Osteocyte (in vitro differentiated cells): ENCODE data around the gene ISCA1. TPM values are rescaled to one million over a fixed set of nuclear protein-coding genes. Genes with fewer than 3 reads are reported as not detected.
"Not testable (repeated sequence)": the region's sequence is repeated elsewhere in the genome, so short reads cannot be mapped to it uniquely, and the experiment has no call there.

Experiments used
- DNase-seq: peaks from one replicate; pipeline ENCODE4 v3.0.0; 2021; ENCODE audit warnings: mixed read lengths; ENCODE audit not compliant: unreplicated experiment; ENCODE audit errors: extremely low spot score
- H3K27ac Mint-ChIP-seq: one replicate; pipeline ENCODE4 v1.8.0; 2021; ENCODE audit warnings: mild to moderate bottlenecking, mixed read lengths; ENCODE audit not compliant: unreplicated experiment
- H3K27me3 Mint-ChIP-seq: one replicate; pipeline ENCODE4 v1.8.0; 2021; ENCODE audit warnings: mixed read lengths; ENCODE audit not compliant: unreplicated experiment
- H3K36me3 Mint-ChIP-seq: one replicate; pipeline ENCODE4 v1.8.0; 2021; ENCODE audit warnings: mixed read lengths; ENCODE audit not compliant: unreplicated experiment
- H3K4me1 Mint-ChIP-seq: one replicate; pipeline ENCODE4 v1.8.0; 2021; ENCODE audit warnings: mixed read lengths; ENCODE audit not compliant: unreplicated experiment
- H3K4me3 Mint-ChIP-seq: one replicate; pipeline ENCODE4 v1.8.0; 2021; ENCODE audit warnings: mild to moderate bottlenecking, moderate library complexity, mixed read lengths; ENCODE audit not compliant: unreplicated experiment
- H3K9me3 Mint-ChIP-seq: one replicate; pipeline ENCODE4 v1.8.0; 2021; ENCODE audit warnings: mixed read lengths; ENCODE audit not compliant: unreplicated experiment
- CTCF ChIP-seq: fragments of 200-600 bp; sonication (generic); IDR thresholded peaks from 2 replicates; pipeline ENCODE4 v1.5.0; 2021; ENCODE audit warnings: antibody characterized with exemption, mild to moderate bottlenecking, moderate library complexity
- total RNA-seq: library from RNA; stranded (reverse); gene quantifications from 2 replicates; pipeline ENCODE4 v1.2.1, GENCODE V29; 2021

ISCA1 gene
- total RNA-seq, 1 donor from 2014 or later: 33.9 TPM

GRCh38 chr9:86301686-86302085 lies 19.3 kb upstream of the ISCA1 start:
- Mint-ChIP-seq H3K4me3 (no peak overlapping the region), H3K27me3 (no peaks in the 10 kb centered on the region), H3K4me1 (peaks cover 4% of the 10 kb centered on the region), H3K27ac (no peak overlapping the region), H3K36me3 (peaks cover 67% of the 10 kb centered on the region), H3K9me3 (no peaks in the 10 kb centered on the region)
- no peak for TF ChIP-seq CTCF
- DNase-seq: no peak

- H3K4me1 Mint-ChIP-seq: peaks cover 4% of the 10 kb centered on the region
- no peaks in the 10 kb centered on the region for H3K9me3 Mint-ChIP-seq
- H3K27me3 Mint-ChIP-seq: no peaks in the 10 kb centered on the region
These were observed 18.4 kb upstream of the ISCA1 start for GRCh38 chr9:86300701-86301100.

GRCh38 chr9:86298873-86299272 lies 16.5 kb upstream of the ISCA1 start:
- no peak overlapping the region for H3K4me3 Mint-ChIP-seq
- H3K9me3 Mint-ChIP-seq: no peaks in the 10 kb centered on the region
- no peak for TF ChIP-seq CTCF
- H3K27ac Mint-ChIP-seq: no peak overlapping the region
- DNase-seq: no peak
- H3K36me3 Mint-ChIP-seq: peaks cover 51% of the 10 kb centered on the region
- peaks cover 2% of the 10 kb centered on the region for H3K4me1 Mint-ChIP-seq
- no peaks in the 10 kb centered on the region for H3K27me3 Mint-ChIP-seq

More at GRCh38 chr9:86300701-86301100, 18.4 kb upstream of the ISCA1 start:
- H3K27ac Mint-ChIP-seq: no peak overlapping the region
- TF ChIP-seq CTCF: no peak
- peaks cover 62% of the 10 kb centered on the region for H3K36me3 Mint-ChIP-seq
- no peak for DNase-seq
- no peak overlapping the region for H3K4me3 Mint-ChIP-seq

GRCh38 chr9:86290341-86290740 lies 8.0 kb upstream of the ISCA1 start:
- peaks cover 28% of the 10 kb centered on the region for H3K36me3 Mint-ChIP-seq
- H3K4me3 Mint-ChIP-seq, H3K27me3 Mint-ChIP-seq, H3K9me3 Mint-ChIP-seq, H3K4me1 Mint-ChIP-seq, DNase-seq, H3K27ac Mint-ChIP-seq: not testable (repeated sequence)

DNA sequence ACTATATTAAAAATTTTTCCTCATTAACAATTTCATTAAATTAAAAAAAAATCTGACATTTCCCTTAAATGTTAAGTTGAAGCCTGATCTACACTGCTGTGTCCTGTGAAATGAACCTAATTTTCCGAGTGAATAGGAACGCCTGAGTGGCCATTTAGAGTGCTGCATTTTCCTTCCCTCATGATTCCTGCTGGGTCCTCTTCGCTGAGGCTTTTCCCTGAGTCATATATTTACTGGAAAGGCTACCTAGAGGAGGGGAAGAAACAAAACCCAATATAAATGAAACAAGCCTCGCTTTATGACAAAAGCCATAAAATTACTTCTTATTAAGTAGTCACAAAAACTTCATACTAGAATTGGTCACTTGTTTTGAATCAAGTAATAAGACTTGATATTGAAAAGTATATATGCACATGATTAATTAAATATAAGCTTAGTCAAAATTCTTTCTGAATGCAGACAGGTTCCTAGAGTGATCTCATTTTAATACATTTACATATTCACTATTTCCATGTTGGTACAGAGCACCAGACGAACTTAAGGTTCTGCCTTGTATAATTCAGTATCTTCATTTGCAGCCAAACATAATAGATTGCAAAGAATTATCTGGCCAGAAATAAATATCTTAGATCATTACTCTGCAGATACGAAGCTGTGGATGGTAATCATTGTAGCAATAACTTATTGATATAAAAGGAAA lies 6.3 kb upstream of the ISCA1 start:
- Mint-ChIP-seq H3K4me1 (no peaks in the 10 kb centered on the region), H3K4me3 (no peak overlapping the region), H3K36me3 (peaks cover 25% of the 10 kb centered on the region), H3K27ac (no peak overlapping the region), H3K9me3 (no peaks in the 10 kb centered on the region), H3K27me3 (no peaks in the 10 kb centered on the region)
- no peak for TF ChIP-seq CTCF
- DNase-seq: no peak
